ENCODE data around the gene REG4. TPM values are rescaled to one million over a fixed set of nuclear protein-coding genes. Genes with fewer than 3 reads are reported as not detected.

Gene REG4
- total and polyA plus RNA-seq, 2 of the 13 experiments (the other 11 are each of a cell fraction or from before 2014, with no cell fraction given) = not detected

- TF ChIP-seq, protein P1, sequence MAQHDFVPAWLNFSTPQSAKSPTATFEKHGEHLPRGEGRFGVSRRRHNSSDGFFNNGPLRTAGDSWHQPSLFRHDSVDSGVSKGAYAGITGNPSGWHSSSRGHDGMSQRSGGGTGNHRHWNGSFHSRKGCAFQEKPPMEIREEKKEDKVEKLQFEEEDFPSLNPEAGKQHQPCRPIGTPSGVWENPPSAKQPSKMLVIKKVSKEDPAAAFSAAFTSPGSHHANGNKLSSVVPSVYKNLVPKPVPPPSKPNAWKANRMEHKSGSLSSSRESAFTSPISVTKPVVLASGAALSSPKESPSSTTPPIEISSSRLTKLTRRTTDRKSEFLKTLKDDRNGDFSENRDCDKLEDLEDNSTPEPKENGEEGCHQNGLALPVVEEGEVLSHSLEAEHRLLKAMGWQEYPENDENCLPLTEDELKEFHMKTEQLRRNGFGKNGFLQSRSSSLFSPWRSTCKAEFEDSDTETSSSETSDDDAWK (CRISPR knock-in tag; IDR thresholded peaks at IDR 0.05) = no peak
- TF ChIP-seq GABPA (IDR thresholded peaks at IDR 0.05; ENCODE audit: low read depth, low read length) (no peak), GABPA (CRISPR knock-in tag; IDR thresholded peaks at IDR 0.05; ENCODE audit: low read depth) (no peak), KDM2A (CRISPR knock-in tag; IDR thresholded peaks at IDR 0.05; ENCODE audit: borderline replicate concordance, low read depth) (no peak), ZFP41 (CRISPR knock-in tag; IDR thresholded peaks at IDR 0.05; ENCODE audit: borderline replicate concordance) (no peak), ZNF331 (CRISPR knock-in tag; IDR thresholded peaks at IDR 0.05) (no peak), ZNF431 (CRISPR knock-in tag; IDR thresholded peaks at IDR 0.05; ENCODE audit: borderline replicate concordance, low read depth) (no peak), TSC22D2 (CRISPR knock-in tag; IDR thresholded peaks at IDR 0.05; ENCODE audit: borderline replicate concordance) (no peak), ZSCAN29 (CRISPR knock-in tag; conservative IDR thresholded peaks at IDR 0.05) (no peak), ZEB1 (IDR thresholded peaks at IDR 0.05; ENCODE audit: insufficient replicate concordance, low read depth) (no peak), ZNF883 (CRISPR knock-in tag; IDR thresholded peaks at IDR 0.05; ENCODE audit: not compliant biosample characterization) (no peak), CC2D1A (CRISPR knock-in tag; IDR thresholded peaks at IDR 0.05) (no peak), FOXP1 (IDR thresholded peaks at IDR 0.05) (no peak), FOXP1 (CRISPR knock-in tag; IDR thresholded peaks at IDR 0.05) (peak; percentile 56), FOXC1 (CRISPR knock-in tag; IDR thresholded peaks at IDR 0.05; ENCODE audit: borderline replicate concordance) (no peak), SP2 (CRISPR knock-in tag; IDR thresholded peaks at IDR 0.05) (no peak), ISL2 (CRISPR knock-in tag; IDR thresholded peaks at IDR 0.05) (no peak), ZNF292 (CRISPR knock-in tag; IDR thresholded peaks at IDR 0.05; ENCODE audit: borderline replicate concordance, low read depth) (no peak), NKX3-1 (CRISPR knock-in tag; IDR thresholded peaks at IDR 0.05) (no peak), NR2F6 (IDR thresholded peaks at IDR 0.05) (peak; percentile 32; the same call in 1 of the 2 replicates), NR2F6 (CRISPR knock-in tag; IDR thresholded peaks at IDR 0.05) (0 out of 2 replicates have a peak, but pooled peaks have one; percentile 29), RARA (CRISPR knock-in tag; IDR thresholded peaks at IDR 0.05) (peak; percentile 28; the same call in 1 of the 2 replicates), SALL1 (CRISPR knock-in tag; IDR thresholded peaks at IDR 0.05) (no peak; the same call in 1 of the 2 replicates)
- TF ChIP-seq, protein P2, sequence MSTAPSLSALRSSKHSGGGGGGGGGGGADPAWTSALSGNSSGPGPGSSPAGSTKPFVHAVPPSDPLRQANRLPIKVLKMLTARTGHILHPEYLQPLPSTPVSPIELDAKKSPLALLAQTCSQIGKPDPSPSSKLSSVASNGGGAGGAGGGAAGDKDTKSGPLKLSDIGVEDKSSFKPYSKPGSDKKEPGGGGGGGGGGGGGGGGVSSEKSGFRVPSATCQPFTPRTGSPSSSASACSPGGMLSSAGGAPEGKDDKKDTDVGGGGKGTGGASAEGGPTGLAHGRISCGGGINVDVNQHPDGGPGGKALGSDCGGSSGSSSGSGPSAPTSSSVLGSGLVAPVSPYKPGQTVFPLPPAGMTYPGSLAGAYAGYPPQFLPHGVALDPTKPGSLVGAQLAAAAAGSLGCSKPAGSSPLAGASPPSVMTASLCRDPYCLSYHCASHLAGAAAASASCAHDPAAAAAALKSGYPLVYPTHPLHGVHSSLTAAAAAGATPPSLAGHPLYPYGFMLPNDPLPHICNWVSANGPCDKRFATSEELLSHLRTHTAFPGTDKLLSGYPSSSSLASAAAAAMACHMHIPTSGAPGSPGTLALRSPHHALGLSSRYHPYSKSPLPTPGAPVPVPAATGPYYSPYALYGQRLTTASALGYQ (CRISPR knock-in tag; IDR thresholded peaks at IDR 0.05) = no peak
- TF ChIP-seq, protein P3, sequence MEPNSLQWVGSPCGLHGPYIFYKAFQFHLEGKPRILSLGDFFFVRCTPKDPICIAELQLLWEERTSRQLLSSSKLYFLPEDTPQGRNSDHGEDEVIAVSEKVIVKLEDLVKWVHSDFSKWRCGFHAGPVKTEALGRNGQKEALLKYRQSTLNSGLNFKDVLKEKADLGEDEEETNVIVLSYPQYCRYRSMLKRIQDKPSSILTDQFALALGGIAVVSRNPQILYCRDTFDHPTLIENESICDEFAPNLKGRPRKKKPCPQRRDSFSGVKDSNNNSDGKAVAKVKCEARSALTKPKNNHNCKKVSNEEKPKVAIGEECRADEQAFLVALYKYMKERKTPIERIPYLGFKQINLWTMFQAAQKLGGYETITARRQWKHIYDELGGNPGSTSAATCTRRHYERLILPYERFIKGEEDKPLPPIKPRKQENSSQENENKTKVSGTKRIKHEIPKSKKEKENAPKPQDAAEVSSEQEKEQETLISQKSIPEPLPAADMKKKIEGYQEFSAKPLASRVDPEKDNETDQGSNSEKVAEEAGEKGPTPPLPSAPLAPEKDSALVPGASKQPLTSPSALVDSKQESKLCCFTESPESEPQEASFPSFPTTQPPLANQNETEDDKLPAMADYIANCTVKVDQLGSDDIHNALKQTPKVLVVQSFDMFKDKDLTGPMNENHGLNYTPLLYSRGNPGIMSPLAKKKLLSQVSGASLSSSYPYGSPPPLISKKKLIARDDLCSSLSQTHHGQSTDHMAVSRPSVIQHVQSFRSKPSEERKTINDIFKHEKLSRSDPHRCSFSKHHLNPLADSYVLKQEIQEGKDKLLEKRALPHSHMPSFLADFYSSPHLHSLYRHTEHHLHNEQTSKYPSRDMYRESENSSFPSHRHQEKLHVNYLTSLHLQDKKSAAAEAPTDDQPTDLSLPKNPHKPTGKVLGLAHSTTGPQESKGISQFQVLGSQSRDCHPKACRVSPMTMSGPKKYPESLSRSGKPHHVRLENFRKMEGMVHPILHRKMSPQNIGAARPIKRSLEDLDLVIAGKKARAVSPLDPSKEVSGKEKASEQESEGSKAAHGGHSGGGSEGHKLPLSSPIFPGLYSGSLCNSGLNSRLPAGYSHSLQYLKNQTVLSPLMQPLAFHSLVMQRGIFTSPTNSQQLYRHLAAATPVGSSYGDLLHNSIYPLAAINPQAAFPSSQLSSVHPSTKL (CRISPR knock-in tag; IDR thresholded peaks at IDR 0.05) = peak; percentile 37; the same call in 1 of the 2 replicates
Measured at GRCh38 chr1:119790451-119791198, 20.6 kb downstream of the REG4 start (continued).

All from HepG2 (cell line).